Stomach (tissue), 4 donors: ENCODE data around the gene AP4B1.

Experiments
- CTCF ChIP-seq, 7 experiments: fragments of 450-650 bp in 4 of 7; fragments of 200-600 bp in 3 of 7; sonication (generic) in 3 of 7; IDR thresholded peaks; one replicate each; pipeline ENCODE4 v1.5.1; 2016 to 2019; ENCODE audit warnings: antibody characterized with exemption in 7 of 7, control low read depth in 2 of 7, mild to moderate bottlenecking in 1 of 7
- POLR2A ChIP-seq, 4 donors: fragments of 450-650 bp; IDR thresholded peaks; one replicate each; pipeline ENCODE4 v1.6.1; 2016; ENCODE audit warnings: antibody characterized with exemption in 4 of 4, control low read depth in 2 of 4, mild to moderate bottlenecking in 1 of 4, moderate library complexity in 1 of 4
- POLR2AphosphoS5 ChIP-seq, 3 donors: sonication (generic); formaldehyde crosslinking; IDR thresholded peaks; one replicate each; pipeline ENCODE4 v1.6.1; 2016; ENCODE audit warnings: antibody characterized with exemption in 3 of 3

GRCh38 chr1:113849072-113849471 is 55.5 kb downstream of the AP4B1 start:
- TF ChIP-seq CTCF (IDR thresholded peaks at IDR 0.05): no peak
- TF ChIP-seq POLR2A (IDR thresholded peaks at IDR 0.05): no peak
- no peak for TF ChIP-seq POLR2AphosphoS5 (IDR thresholded peaks at IDR 0.05)
